Measurements from ENCODE around the gene SHPK.

The SHPK gene

DNA sequence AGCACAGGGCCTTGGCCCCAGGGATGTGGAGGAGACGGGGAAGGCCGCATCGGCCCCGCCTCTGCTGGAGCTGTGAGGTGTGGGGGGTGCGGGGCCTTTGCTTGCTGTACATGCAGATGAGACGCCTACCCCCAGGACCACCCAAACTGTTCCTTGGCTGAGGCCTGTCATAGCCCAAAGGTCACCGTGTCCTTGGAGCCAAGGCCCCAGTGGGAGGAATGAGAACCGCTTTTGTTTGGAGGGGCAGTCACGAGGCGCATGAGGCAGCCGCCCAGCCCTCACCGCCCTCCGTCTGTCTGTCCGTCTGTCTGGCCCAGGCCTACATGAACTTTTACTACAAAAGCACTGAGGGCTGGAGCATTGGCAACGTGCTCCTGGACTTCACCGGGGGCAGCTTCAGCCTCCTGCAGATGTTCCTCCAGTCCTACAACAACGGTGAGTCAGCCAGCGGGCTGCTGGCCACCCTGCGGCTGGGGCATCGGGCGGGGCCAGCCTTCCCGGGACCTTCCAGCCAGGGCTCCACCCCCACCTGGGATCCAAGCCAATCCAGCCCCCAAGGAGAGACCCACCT is 23.6 kb upstream of the SHPK start:
- DNase-seq = no peak

GRCh38 chr17:3658784-3659449 is 22.9 kb upstream of the SHPK start:
- DNase-seq = no peak

GRCh38 chr17:3657874-3658783 is 22.1 kb upstream of the SHPK start:
- DNase-seq = no peak

- DNase-seq = no peak
Measured at GRCh38 chr17:3657588-3657869, 21.5 kb upstream of the SHPK start.

DNA sequence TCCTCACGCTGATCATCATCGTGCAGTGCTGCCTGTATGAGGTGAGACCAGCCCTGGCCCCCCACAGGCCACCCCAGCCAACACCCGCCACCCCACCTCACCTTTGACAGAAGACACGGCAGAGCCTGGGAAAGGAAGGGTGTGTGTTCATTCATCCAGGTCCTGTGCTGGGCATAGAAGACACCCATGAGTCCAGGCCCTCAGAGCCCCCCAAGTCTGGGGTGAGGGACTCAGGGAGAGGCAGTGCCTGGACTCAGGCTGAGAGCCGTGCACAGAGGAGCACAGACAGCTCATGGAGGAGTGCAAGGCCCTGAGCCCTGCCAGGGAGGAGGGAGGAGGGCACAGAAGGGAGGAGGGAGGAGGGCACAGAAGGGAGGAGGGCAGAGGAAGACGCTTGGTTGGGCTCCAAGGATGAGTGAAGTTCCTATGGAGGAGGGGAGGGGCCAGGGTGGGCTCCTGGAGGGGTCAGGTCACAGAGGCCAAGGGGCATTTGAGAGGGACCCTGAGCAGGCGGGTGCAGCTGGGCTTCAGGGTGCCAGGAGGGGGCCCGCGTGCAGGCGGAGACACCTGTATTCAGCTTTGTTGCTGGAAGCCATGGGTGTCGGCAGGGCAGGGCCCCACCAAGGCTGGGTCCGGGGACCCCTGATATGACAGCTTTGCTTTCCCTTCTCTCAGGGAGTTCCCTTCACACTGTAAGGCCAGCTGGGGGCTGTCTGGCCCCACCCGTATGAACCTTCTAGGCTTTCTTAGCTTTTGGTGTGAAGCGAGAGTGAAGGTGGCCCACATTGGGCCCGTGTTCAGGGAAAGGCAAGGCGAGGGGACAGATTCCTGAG is 20.9 kb upstream of the SHPK start:
- no peak for DNase-seq

GRCh38 chr17:3656353-3656752 is 20.3 kb upstream of the SHPK start:
- DNase-seq = no peak

DNA sequence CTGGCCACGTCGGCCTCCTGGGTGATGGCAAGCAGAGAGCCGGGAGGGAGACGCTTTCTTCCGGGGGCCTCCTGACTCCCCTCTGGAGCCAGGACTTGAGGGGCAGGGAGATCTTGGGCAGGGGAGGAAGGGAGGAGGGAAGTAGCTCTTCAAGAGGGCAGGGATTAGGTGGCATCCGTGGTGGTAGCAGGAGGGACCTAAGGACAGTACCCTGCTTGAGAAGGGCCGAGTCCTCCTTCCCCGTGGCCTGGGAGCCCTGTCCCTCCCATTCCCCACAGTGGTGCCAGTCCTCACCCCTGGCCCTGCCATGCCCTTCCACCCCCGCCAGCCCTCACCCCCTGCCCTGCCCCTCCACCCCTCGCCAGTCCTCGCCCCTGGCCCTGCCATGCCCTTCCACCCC is 19.7 kb upstream of the SHPK start:
- DNase-seq = no peak

- DNase-seq = no peak
Measured at GRCh38 chr17:3647769-3648555, 11.9 kb upstream of the SHPK start.

GRCh38 chr17:3647251-3647650 is 11.2 kb upstream of the SHPK start:
- DNase-seq = no peak

- no peak for DNase-seq
Measured at GRCh38 chr17:3645310-3645709, 9.3 kb upstream of the SHPK start.

DNA sequence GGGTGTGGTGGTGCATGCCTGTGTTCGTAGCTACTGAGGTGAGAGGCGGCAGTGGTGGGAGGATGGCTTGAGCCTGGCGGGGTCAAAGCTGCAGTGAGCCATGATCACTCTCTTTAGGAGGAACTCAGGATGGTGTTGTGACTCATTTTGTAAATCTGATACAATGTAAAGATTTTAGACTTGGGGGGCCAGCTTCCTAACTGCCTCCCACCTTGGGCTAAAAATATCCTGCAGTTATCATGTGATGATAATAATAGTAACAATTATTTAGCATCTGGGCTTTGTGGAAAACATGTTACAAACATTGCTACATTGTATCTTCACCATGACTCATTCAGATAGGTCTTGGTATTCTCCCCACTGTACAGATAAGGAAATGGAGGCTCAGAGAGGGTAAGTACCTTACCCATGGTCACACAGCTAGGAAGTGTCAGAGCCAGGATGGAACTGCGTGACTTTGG is 7.9 kb upstream of the SHPK start:
- no peak for DNase-seq

DNA sequence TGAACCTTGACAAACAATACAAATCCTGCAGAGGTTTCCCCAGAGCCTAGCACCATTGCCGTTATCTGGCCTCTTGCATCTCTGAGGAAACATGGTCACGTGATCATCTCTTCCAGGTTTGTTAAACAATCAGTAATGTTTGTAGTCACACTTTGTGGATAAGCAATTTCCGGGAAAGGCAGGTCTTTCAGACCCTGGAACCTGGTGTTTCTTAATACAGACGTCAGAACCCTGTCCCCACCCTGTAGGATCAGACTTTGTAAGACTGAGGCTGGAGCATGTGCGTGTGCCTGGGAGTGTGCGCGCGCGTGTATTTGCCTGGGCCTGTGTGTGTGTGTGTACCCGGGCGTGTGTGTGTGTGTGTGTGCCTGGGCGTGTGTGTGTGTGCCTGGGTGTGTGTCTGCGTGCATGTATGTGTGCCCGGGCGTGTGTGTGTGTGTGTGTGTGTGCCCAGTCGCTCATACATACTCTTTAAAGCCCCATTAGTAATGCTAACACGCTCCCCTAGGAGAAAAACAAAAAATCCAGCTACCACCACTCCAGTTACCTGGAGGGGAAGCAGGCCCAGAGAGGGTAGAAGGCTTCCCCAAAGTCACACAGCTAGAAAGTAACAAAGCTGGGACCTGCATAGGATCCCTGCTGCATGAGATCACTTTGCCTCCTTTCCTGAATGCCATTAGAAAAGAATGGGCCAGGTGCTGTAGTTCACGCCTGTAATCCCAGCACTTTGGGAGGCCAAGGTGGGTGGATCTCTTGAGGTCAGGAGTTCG is 5.9 kb upstream of the SHPK start:
- DNase-seq = no peak

DNA sequence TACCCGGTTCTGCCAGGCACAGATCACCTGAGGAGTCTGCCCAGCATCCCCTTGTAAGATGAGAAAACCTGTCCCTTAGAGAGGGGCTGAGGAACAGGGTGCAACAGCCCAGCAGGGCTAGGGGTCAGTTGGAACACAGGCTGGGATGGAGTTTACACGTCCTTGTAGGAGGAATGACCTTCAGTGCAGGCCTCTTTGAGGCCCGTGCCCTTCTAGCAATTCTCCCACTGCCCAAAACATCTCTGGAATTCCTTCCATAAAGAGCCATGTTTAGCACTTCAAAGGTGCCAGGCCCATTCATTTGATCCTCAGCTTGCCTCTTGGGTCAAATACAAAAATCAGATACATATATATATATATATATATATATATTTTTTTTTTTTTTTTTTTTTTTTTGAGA is 5.0 kb upstream of the SHPK start:
- DNase-seq = no peak

GRCh38 chr17:3639981-3640596 is 4.0 kb upstream of the SHPK start:
- DNase-seq = no peak

- DNase-seq = no peak
Measured at GRCh38 chr17:3636908-3637373, 891 bp upstream of the SHPK start.

GRCh38 chr17:3635474-3636153 is 436 bp downstream of the SHPK start:
- peak; percentile 10 for DNase-seq

DNA sequence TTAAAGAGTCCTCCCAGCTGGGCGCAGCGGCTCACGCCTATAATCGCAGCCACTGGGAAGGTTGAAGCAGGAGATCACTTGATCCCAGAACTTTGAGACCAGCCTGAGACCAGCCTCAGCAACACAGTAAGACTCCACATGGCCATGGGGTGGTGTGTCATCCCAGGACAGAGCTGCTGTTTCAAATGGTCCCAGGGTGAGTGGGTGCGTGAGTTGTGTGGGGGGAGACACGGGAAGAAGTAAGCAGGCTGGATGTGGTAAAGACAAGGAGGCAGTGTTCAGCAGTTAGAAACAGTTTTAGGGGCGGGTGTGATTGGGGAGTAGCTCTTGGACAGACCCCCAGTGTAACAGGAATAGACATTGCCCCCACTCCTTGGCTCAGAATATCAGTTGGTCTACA is 3.8 kb downstream of the SHPK start:
- DNase-seq = no peak

DNA sequence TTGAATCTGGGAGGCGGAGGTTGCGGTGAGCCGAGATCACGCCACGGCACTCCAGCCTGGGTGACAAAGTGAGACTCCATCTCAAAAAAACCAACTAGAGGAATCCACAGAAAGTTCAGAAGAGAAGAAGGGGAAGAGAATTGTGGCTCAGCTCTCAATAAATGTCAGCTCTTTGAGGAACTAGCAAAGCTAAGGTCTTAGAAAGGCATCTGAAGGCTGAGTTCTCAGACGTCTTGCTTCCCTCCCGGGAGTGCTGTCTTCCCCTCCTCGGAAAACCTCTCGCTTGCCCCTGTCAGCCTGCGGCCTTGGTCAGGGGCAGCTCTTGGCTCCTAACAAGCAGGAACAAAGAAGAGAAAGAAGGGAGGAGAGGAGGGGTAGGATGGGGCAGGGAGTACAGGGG is 5.3 kb downstream of the SHPK start:
- no peak for DNase-seq

DNA sequence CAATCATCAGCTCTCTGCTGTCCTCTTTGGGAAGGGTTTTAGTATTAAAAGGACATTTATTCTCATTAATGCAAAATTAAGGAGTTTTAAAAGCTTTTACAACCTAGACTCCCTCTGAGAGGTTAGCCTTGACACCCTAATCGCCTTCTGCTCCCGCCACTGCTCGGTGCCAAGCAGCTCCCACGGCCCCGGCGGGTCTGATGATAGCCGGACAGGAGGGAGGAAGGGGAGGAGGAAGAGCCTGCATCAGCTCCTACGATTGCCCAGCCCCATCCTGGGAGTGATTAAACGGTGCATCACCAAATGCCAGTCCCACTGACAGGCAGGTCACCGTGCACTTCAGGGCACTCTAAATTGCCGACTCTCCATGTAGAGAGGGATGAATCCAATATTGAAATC is 8.3 kb downstream of the SHPK start:
- DNase-seq = no peak
